CD4-positive, alpha-beta memory T cell (primary cell): ENCODE measurements around the gene BASP1. TPM values are rescaled to one million over a fixed set of nuclear protein-coding genes. Genes with fewer than 3 reads are reported as not detected.

Experiments used
- CTCF ChIA-PET: fragments of 350-600 bp; sonication (Branson Sonifier 250); formaldehyde crosslinking; loops from one replicate; lab custom pipeline; 2021; ENCODE audit warnings: inconsistent platforms; ENCODE audit not compliant: partially characterized antibody; lab: Charles Lee
- POLR2A ChIA-PET: fragments of 350-600 bp; sonication (Branson Sonifier 250); formaldehyde crosslinking; loops from one replicate; lab custom pipeline; 2021; ENCODE audit not compliant: partially characterized antibody; lab: Charles Lee
- DNase-seq, 5 donors: peaks; one replicate each; pipeline versions ENCODE4 v3.0.0 to v3.0.0-alpha.2; 2020 to 2022; ENCODE audit warnings: mixed read lengths in 1 of 5
- H3K27ac ChIP-seq: one replicate; pipeline ENCODE4 v1.7.0; 2013; ENCODE audit warnings: low read depth, low read length
- H3K27me3 ChIP-seq: 2 replicates; pipeline ENCODE4 v1.7.0; 2013; ENCODE audit warnings: mild to moderate bottlenecking, low read length, moderate library complexity; ENCODE audit not compliant: insufficient read depth
- H3K36me3 ChIP-seq: 2 replicates; pipeline ENCODE4 v1.7.0; 2013; ENCODE audit warnings: mild to moderate bottlenecking, low read length, moderate library complexity; ENCODE audit not compliant: insufficient read depth
- H3K4me1 ChIP-seq: 2 replicates; pipeline ENCODE4 v1.7.0; 2013; ENCODE audit warnings: mild to moderate bottlenecking, low read length, moderate library complexity; ENCODE audit not compliant: insufficient read depth
- H3K4me3 ChIP-seq, 2 donors: one replicate each; pipeline ENCODE4 v1.7.0; 2013; ENCODE audit warnings: low read length in 2 of 2, mild to moderate bottlenecking in 1 of 2
- H3K9me3 ChIP-seq, 2 donors: one replicate each; pipeline ENCODE4 v1.7.0; 2013; ENCODE audit warnings: low read length in 2 of 2, control low read depth in 1 of 2; ENCODE audit not compliant: control insufficient read depth in 1 of 2
- H3K27ac Mint-ChIP-seq, 7 donors: one replicate each; pipeline ENCODE4 v1.8.0; 2020 to 2021; ENCODE audit warnings: mixed read lengths in 7 of 7, mild to moderate bottlenecking in 6 of 7, inconsistent platforms in 3 of 7, moderate library complexity in 3 of 7
- H3K27me3 Mint-ChIP-seq, 2 donors: one replicate each; pipeline ENCODE4 v1.8.0; 2020 to 2021; ENCODE audit warnings: mixed read lengths in 2 of 2
- H3K36me3 Mint-ChIP-seq, 2 donors: one replicate each; pipeline ENCODE4 v1.8.0; 2020 to 2021; ENCODE audit warnings: mixed read lengths in 2 of 2, inconsistent platforms in 1 of 2, mild to moderate bottlenecking in 1 of 2
- H3K4me1 Mint-ChIP-seq, 4 donors: one replicate each; pipeline ENCODE4 v1.8.0; 2020 to 2021; ENCODE audit warnings: mixed read lengths in 4 of 4, mild to moderate bottlenecking in 1 of 4
- H3K4me3 Mint-ChIP-seq, 8 donors: one replicate each; pipeline ENCODE4 v1.8.0; 2020 to 2021; ENCODE audit warnings: mixed read lengths in 8 of 8, mild to moderate bottlenecking in 7 of 8, moderate library complexity in 6 of 8, inconsistent platforms in 3 of 8
- H3K9me3 Mint-ChIP-seq, 8 donors: one replicate each; pipeline ENCODE4 v1.8.0; 2020 to 2021; ENCODE audit warnings: mixed read lengths in 8 of 8, mild to moderate bottlenecking in 5 of 8, inconsistent platforms in 3 of 8, moderate library complexity in 1 of 8
- intact Hi-C: fragments of 100-400 bp; cut with micrococcal nuclease; formaldehyde crosslinking; loops from one replicate; pipeline ENCODE4 v1.15.1; 2023
- polyA plus RNA-seq, 2 donors: library from polyadenylated mRNA; unstranded; fragments of 300-500 nt; fragmentation: Illumina TruSeq; gene quantifications; one replicate each; pipeline ENCODE4 v1.2.3, GENCODE V29; 2021
- total RNA-seq, 2 experiments: library from RNA; stranded (reverse); gene quantifications; one replicate each; pipeline ENCODE4 v1.2.3, GENCODE V29; 2021

BASP1 gene
- total and polyA plus RNA-seq, 4 experiments from 2014 or later, result 0.10 to 0.90 (median 0.74) TPM

DNA sequence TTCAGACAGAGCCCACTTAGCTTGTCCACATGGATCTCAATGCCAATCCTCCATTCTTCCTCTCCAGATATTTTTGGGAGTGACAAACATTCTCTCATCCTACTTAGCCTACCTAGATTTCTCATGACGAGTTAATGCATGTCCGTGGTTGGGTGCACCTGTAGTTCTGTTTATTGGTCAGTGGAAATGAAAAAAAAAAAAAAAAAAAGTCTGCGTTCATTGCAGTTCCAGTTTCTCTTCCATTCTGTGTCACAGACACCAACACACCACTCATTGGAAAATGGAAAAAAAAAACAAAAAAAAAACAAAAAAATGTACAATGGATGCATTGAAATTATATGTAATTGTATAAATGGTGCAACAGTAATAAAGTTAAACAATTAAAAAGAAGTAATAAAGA lies 59.0 kb downstream of the BASP1 start:
- CTCF ChIA-PET, result interaction anchor here (0.7 kb wide), 1 partner anchor 25 kb away, joined by 4 read pairs; no protein-coding TSS in a partner anchor
- H3K4me3 Mint-ChIP-seq, result no peak overlapping the region
- H3K4me3 ChIP-seq, result no peak overlapping the region
- H3K36me3 Mint-ChIP-seq, result no peaks in the 10 kb centered on the region
- no peaks in the 10 kb centered on the region for H3K36me3 ChIP-seq
- no peak overlapping the region for H3K27ac ChIP-seq
- intact Hi-C loops, result no loop called here
- H3K27me3 ChIP-seq, result no peaks in the 10 kb centered on the region
- no peaks in the 10 kb centered on the region for H3K27me3 Mint-ChIP-seq
- H3K4me1 Mint-ChIP-seq, result no peaks in the 10 kb centered on the region
- H3K4me1 ChIP-seq, result no peaks in the 10 kb centered on the region
- peaks cover 0 to 3% (median 0%) of the 10 kb centered on the region in 8 donors for H3K9me3 Mint-ChIP-seq
- POLR2A ChIA-PET, result no interaction called here
- no peaks in the 10 kb centered on the region for H3K9me3 ChIP-seq
- no peak for DNase-seq
- no peak overlapping the region for H3K27ac Mint-ChIP-seq

DNA sequence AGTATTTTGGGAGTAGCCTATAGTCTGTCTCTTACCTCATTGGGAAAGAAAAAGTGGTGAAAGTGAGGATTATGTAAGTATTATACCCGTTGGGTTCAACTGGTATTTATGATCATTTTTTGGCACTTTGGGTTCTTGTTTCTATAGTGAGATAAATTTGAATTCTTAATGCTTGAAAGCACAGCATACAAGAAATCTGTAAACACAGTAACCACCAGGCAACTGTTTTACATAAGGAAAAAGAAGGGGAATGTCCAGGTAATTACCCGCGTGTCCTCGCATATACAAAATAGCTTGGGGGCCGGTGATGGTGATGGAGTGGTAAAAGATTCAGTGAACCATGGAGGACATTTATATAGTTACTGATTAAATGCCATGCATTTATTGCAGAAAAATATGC lies 60.5 kb downstream of the BASP1 start:
- Mint-ChIP-seq H3K9me3 (peaks cover 0 to 4% (median 3%) of the 10 kb centered on the region in 8 donors), H3K36me3 (no peaks in the 10 kb centered on the region), H3K27ac (no peak overlapping the region), H3K4me3 (no peak overlapping the region), H3K27me3 (no peaks in the 10 kb centered on the region), H3K4me1 (peaks cover 0 to 2% (median under 1%) of the 10 kb centered on the region in 4 donors)
- no peak for DNase-seq
- H3K27me3 ChIP-seq, result no peaks in the 10 kb centered on the region
- H3K27ac ChIP-seq, result no peak overlapping the region
- H3K9me3 ChIP-seq, result no peaks in the 10 kb centered on the region
- no peaks in the 10 kb centered on the region for H3K4me1 ChIP-seq
- intact Hi-C loops, result no loop called here
- ChIA-PET CTCF (no interaction called here), POLR2A (no interaction called here)
- H3K4me3 ChIP-seq, result no peak overlapping the region
- H3K36me3 ChIP-seq, result no peaks in the 10 kb centered on the region

DNA sequence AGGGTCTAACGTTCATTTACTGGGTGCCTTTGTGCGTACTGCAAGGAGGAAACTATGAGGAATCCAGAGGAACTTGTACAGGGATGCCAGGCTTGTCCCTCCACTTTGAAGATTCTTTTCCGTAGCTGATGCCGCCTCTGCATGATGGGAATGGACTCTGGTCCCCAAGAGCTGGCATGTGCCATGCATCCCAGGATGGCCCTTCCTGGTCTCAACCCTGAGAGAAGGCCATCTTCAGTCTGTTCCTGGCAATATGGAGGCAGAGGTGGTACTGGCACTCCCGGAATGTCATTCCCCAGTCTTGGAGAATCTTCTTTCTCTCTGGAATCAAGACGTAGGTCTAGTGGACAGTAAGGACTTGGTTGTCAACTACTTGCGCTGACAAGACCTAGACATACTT lies 61.5 kb downstream of the BASP1 start:
- H3K4me1 ChIP-seq, result no peaks in the 10 kb centered on the region
- peaks cover 0 to 2% (median under 1%) of the 10 kb centered on the region in 4 donors for H3K4me1 Mint-ChIP-seq
- POLR2A ChIA-PET, result no interaction called here
- no peak overlapping the region for H3K27ac ChIP-seq
- no peaks in the 10 kb centered on the region for H3K27me3 ChIP-seq
- intact Hi-C loops, result no loop called here
- H3K36me3 Mint-ChIP-seq, result no peaks in the 10 kb centered on the region
- peaks cover 0 to 9% (median 4%) of the 10 kb centered on the region in 8 donors for H3K9me3 Mint-ChIP-seq
- H3K27ac Mint-ChIP-seq, result no peak overlapping the region
- no peak overlapping the region for H3K4me3 Mint-ChIP-seq
- CTCF ChIA-PET, result no interaction called here
- H3K36me3 ChIP-seq, result no peaks in the 10 kb centered on the region
- H3K27me3 Mint-ChIP-seq, result no peaks in the 10 kb centered on the region
- H3K4me3 ChIP-seq, result no peak overlapping the region
- H3K9me3 ChIP-seq, result no peaks in the 10 kb centered on the region
- no peak for DNase-seq

DNA sequence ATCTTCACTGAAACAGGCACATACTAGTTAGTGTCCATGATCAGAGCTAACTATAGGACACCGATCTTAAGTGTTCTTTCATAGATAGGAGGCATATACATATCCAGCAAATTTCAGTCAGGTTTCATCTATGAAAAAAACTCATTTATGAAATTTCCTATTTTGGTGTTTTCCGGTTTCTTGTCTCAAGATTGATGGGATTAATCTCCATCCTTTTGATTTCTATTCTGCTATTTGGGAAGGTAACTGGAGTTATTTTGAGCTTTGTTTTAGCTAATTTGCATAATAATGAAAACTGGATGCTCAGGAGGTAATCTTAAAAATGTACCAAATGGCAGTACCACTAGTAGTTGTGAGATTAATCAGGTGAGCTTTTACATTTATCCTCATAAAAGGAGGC lies 62.1 kb downstream of the BASP1 start:
- H3K4me3 Mint-ChIP-seq, result no peak overlapping the region
- H3K4me1 Mint-ChIP-seq, result peaks cover 0 to 2% (median under 1%) of the 10 kb centered on the region in 4 donors

DNA sequence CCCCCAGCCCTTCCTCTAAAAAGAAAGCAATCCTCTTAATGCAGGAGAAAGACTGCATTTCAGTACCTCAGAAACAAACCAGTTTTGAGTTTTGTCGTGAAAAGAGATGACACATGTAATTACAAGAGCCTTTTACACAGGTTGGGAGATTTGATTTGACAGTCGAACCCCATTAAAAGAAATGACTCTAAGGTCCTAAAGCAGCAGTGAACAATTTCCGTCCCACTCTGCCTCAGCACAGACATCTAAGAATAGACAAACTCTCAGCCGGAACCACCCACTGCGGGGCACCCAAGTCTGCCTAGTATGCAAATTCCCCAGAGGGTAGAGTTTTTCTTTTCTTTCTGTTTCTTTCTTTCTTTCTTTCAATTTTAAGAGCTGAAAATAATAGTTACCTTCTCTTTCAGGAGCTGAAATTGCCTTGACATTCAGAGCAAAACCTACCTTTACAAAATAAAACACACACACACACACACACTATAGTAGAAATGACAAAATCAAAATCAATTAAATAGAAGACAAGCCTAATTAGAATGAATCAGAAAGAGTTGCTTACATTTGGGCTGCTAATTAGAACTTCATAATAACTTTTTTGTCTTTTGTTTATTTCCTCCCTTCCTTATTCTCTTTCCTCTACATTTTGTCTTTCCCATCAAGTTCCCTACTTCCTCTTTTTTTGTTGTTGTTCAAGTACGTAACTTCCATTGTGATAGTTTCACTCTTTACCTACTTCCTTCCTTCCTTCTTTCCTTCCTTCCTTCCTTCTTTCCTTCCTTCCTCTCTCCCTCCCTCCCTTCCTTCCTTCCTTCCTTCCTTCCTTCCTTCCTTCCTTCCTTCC lies 65.1 kb downstream of the BASP1 start:
- Histone ChIP-seq H3K27me3 (no peaks in the 10 kb centered on the region), H3K4me3 (no peak overlapping the region), H3K36me3 (no peaks in the 10 kb centered on the region), H3K27ac (no peak overlapping the region), H3K9me3 (no peaks in the 10 kb centered on the region), H3K4me1 (no peaks in the 10 kb centered on the region)
- no peaks in the 10 kb centered on the region for H3K27me3 Mint-ChIP-seq
- intact Hi-C loops, result no loop called here
- peaks cover 2 to 12% (median 6%) of the 10 kb centered on the region in 8 donors for H3K9me3 Mint-ChIP-seq
- peak overlapping the region in 1 of 7 donors; percentile 7 for H3K27ac Mint-ChIP-seq
- peaks cover 0 to 3% of the 10 kb centered on the region in 2 donors for H3K36me3 Mint-ChIP-seq
- peaks cover 0 to 2% (median under 1%) of the 10 kb centered on the region in 4 donors for H3K4me1 Mint-ChIP-seq
- ChIA-PET POLR2A (no interaction called here), CTCF (no interaction called here)
- no peak for DNase-seq
- H3K4me3 Mint-ChIP-seq, result peak overlapping the region in 1 of 8 donors; percentile 4

More for the DNA sequence above, 62.1 kb downstream of the BASP1 start:
- ChIA-PET CTCF (no interaction called here), POLR2A (no interaction called here)
- Mint-ChIP-seq H3K9me3 (peaks cover 0 to 12% (median 5%) of the 10 kb centered on the region in 8 donors), H3K36me3 (no peaks in the 10 kb centered on the region), H3K27me3 (no peaks in the 10 kb centered on the region), H3K27ac (no peak overlapping the region)
- no peaks in the 10 kb centered on the region for H3K27me3 ChIP-seq
- H3K36me3 ChIP-seq, result no peaks in the 10 kb centered on the region
- no peaks in the 10 kb centered on the region for H3K9me3 ChIP-seq
- H3K27ac ChIP-seq, result no peak overlapping the region
- no peaks in the 10 kb centered on the region for H3K4me1 ChIP-seq
- no peak overlapping the region for H3K4me3 ChIP-seq
- intact Hi-C loops, result no loop called here
- no peak for DNase-seq

DNA sequence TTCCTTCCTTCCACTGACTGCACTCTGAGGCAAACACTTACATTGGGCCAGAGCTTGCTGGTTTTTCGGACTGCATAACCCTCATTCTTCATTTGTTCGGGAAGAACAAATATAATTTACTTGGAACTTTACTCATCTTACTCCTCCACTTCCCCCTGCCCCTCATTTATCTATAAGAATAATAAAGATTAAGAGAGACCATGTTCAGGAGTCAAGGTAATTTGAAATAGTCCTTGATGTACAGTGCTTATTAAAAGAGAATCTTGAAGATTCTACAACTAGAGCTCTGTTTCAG lies 65.6 kb downstream of the BASP1 start:
- H3K27ac Mint-ChIP-seq, result no peak overlapping the region
- intact Hi-C loops, result no loop called here
- Histone ChIP-seq H3K4me3 (no peak overlapping the region), H3K36me3 (no peaks in the 10 kb centered on the region), H3K27ac (no peak overlapping the region), H3K4me1 (no peaks in the 10 kb centered on the region), H3K9me3 (no peaks in the 10 kb centered on the region), H3K27me3 (no peaks in the 10 kb centered on the region)
- H3K9me3 Mint-ChIP-seq, result peaks cover 3 to 15% (median 6%) of the 10 kb centered on the region in 8 donors
- H3K4me3 Mint-ChIP-seq, result no peak overlapping the region
- H3K27me3 Mint-ChIP-seq, result no peaks in the 10 kb centered on the region
- POLR2A ChIA-PET, result no interaction called here
- H3K36me3 Mint-ChIP-seq, result peaks cover 0 to 3% of the 10 kb centered on the region in 2 donors
- CTCF ChIA-PET, result no interaction called here
- DNase-seq, result no peak
- peaks cover 0 to 2% (median under 1%) of the 10 kb centered on the region in 4 donors for H3K4me1 Mint-ChIP-seq

DNA sequence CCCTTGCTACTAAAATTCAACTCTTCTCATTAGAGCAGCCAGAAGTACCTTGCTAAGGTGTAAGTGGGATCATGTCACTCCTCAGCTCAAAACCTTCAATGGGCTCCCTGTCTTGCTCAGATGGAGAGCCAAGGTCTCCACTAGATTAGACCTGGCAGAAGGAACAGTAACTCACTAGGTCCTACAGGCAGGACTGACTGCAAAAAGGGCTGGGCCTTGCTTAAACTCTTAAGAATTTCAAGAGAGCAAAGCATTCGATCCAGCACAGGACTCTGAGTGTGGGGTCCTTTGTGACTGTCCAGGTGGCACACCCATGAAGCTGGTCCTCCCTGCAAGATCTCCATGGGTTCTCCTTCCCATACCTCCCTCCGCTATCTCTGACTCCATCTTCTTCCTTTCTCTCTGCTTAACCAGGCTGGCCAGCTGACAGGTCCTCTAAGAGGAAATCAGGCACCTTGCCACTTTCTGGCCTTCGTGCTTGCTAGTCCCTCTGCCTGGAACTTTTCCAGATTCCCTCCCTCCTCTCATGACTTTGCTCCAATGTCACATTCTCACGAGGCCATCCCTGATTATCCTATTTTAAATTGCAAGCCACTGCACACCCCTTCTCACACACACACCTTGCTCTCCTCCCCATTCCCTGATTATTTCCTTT lies 70.2 kb downstream of the BASP1 start:
- Histone ChIP-seq H3K27me3 (no peaks in the 10 kb centered on the region), H3K9me3 (no peaks in the 10 kb centered on the region), H3K27ac (no peak overlapping the region), H3K4me3 (no peak overlapping the region), H3K36me3 (no peaks in the 10 kb centered on the region), H3K4me1 (no peaks in the 10 kb centered on the region)
- Mint-ChIP-seq H3K4me1 (peaks cover 0 to 1% (median under 1%) of the 10 kb centered on the region in 4 donors), H3K9me3 (peaks cover 2 to 18% (median 10%) of the 10 kb centered on the region in 8 donors), H3K27me3 (no peaks in the 10 kb centered on the region), H3K4me3 (no peak overlapping the region), H3K27ac (no peak overlapping the region), H3K36me3 (peaks cover 0 to 3% of the 10 kb centered on the region in 2 donors)
- intact Hi-C loops, result no loop called here
- ChIA-PET CTCF (no interaction called here), POLR2A (no interaction called here)
- no peak for DNase-seq
